ENCODE results near the gene TEDC1. TPM values are rescaled to one million over a fixed set of nuclear protein-coding genes. Genes with fewer than 3 reads are reported as not detected.
A peak's percentile ranks its signal among the peaks of the same experiment; 100 is the strongest.

TEDC1 gene
- total RNA-seq, 2 donors from 2014 or later: 7.5 to 8.9 TPM

GRCh38 chr14:105484069-105484996 lies 6.7 kb upstream of the TEDC1 start:
- H3K4me3 ChIP-seq: no peak overlapping the region
- H3K36me3 ChIP-seq: no peaks in the 10 kb centered on the region
- peaks cover 25% of the 10 kb centered on the region for H3K4me1 ChIP-seq (replicated peaks)
- H3K9me3 ChIP-seq: no peaks in the 10 kb centered on the region
- no peak for DNase-seq (ENCODE audit: low spot score)
- TF ChIP-seq, protein P1, sequence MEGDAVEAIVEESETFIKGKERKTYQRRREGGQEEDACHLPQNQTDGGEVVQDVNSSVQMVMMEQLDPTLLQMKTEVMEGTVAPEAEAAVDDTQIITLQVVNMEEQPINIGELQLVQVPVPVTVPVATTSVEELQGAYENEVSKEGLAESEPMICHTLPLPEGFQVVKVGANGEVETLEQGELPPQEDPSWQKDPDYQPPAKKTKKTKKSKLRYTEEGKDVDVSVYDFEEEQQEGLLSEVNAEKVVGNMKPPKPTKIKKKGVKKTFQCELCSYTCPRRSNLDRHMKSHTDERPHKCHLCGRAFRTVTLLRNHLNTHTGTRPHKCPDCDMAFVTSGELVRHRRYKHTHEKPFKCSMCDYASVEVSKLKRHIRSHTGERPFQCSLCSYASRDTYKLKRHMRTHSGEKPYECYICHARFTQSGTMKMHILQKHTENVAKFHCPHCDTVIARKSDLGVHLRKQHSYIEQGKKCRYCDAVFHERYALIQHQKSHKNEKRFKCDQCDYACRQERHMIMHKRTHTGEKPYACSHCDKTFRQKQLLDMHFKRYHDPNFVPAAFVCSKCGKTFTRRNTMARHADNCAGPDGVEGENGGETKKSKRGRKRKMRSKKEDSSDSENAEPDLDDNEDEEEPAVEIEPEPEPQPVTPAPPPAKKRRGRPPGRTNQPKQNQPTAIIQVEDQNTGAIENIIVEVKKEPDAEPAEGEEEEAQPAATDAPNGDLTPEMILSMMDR (IDR thresholded peaks at IDR 0.05): no peak
- TF ChIP-seq POLR2A (IDR thresholded peaks at IDR 0.05) (no peak), POLR2AphosphoS5 (IDR thresholded peaks at IDR 0.05) (no peak)
- H3K27me3 ChIP-seq (replicated peaks; ENCODE audit: insufficient read depth): peaks cover 4% of the 10 kb centered on the region
- WGBS: 66% methylated on average over 13 of the region's 20 CpGs
- intact Hi-C loops (cut with DNase I): loop anchor here (5.0 kb wide), 1 partner anchor 167 kb away; no protein-coding TSS in a partner anchor
- H3K27ac ChIP-seq: no peak overlapping the region

GRCh38 chr14:105484997-105485393 lies 6.1 kb upstream of the TEDC1 start:
- intact Hi-C loops (cut with DNase I): loop anchor here (5.0 kb wide), 1 partner anchor 168 kb away; no protein-coding TSS in a partner anchor
- H3K36me3 ChIP-seq: no peaks in the 10 kb centered on the region
- H3K9me3 ChIP-seq: no peaks in the 10 kb centered on the region
- H3K4me1 ChIP-seq (replicated peaks): peaks cover 27% of the 10 kb centered on the region
- WGBS: 87% methylated on average over 16 of the region's 16 CpGs
- TF ChIP-seq POLR2A (IDR thresholded peaks at IDR 0.05): no peak
- no peak for TF ChIP-seq POLR2AphosphoS5 (IDR thresholded peaks at IDR 0.05)
- TF ChIP-seq, protein P1 (IDR thresholded peaks at IDR 0.05): no peak
- H3K27me3 ChIP-seq (replicated peaks; ENCODE audit: insufficient read depth): peaks cover 4% of the 10 kb centered on the region
- no peak overlapping the region for H3K27ac ChIP-seq
- DNase-seq (ENCODE audit: low spot score): no peak
- no peak overlapping the region for H3K4me3 ChIP-seq

DNA sequence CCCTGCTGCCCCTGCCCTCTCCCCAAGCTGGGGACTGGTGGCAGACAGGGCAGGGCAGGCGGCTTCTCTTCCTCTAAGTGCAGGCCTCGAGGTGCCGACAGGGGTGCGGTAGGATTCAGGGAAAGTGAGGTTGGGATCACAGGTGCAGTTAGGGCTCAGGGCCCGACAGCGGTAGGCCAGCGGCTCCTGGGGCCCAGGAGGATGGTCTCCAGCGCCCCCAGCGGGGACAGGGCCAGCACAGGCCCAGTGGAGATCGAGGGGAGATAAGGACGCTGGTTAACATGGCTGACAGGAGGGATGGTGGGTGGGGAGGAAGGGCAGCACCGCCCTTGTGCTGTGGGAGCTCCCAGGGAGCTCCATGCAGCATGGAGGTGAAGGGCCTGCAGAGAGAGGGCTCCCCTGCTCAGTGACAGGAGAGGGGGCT lies 5.3 kb upstream of the TEDC1 start:
- Histone ChIP-seq H3K4me3 (no peak overlapping the region), H3K27me3 (replicated peaks; ENCODE audit: insufficient read depth) (peaks cover 4% of the 10 kb centered on the region), H3K9me3 (no peaks in the 10 kb centered on the region), H3K4me1 (replicated peaks) (peaks cover 27% of the 10 kb centered on the region), H3K36me3 (no peaks in the 10 kb centered on the region), H3K27ac (no peak overlapping the region)
- no peak for DNase-seq (ENCODE audit: low spot score)
- WGBS: 55% methylated on average over 12 of the region's 12 CpGs
- TF ChIP-seq POLR2AphosphoS5 (IDR thresholded peaks at IDR 0.05) (no peak), POLR2A (IDR thresholded peaks at IDR 0.05) (no peak)
- TF ChIP-seq, protein P1 (IDR thresholded peaks at IDR 0.05): no peak
- intact Hi-C loops (cut with DNase I): no loop called here

GRCh38 chr14:105486163-105486973 lies 4.7 kb upstream of the TEDC1 start, which contains the start of gene CRIP1:
Gene CRIP1, plus strand, starts transcription at chr14:105486886. Its CDS starts 374 bp downstream, at chr14:105487260.
- Histone ChIP-seq H3K27ac (peak within 1 kb of the TSS; percentile 6 to 47), H3K9me3 (no peaks in the 10 kb centered on the region), H3K4me1 (replicated peaks) (peaks cover 27% of the 10 kb centered on the region), H3K36me3 (no peaks in the 10 kb centered on the region), H3K4me3 (peak within 1 kb of the TSS; percentile 14 to 19), H3K27me3 (replicated peaks; ENCODE audit: insufficient read depth) (peaks cover 4% of the 10 kb centered on the region)
- WGBS: 23% methylated on average over 56 of the region's 56 CpGs
- no peak for DNase-seq (ENCODE audit: low spot score)
- intact Hi-C loops (cut with DNase I): no loop called here
- TF ChIP-seq POLR2A (IDR thresholded peaks at IDR 0.05) (no peak), POLR2AphosphoS5 (IDR thresholded peaks at IDR 0.05) (no peak)
- TF ChIP-seq, protein P1 (IDR thresholded peaks at IDR 0.05): no peak
